ENCODE measurements around the gene EMX1.
A peak's percentile ranks its signal among the peaks of the same experiment; 100 is the strongest.

Gene EMX1

DNA sequence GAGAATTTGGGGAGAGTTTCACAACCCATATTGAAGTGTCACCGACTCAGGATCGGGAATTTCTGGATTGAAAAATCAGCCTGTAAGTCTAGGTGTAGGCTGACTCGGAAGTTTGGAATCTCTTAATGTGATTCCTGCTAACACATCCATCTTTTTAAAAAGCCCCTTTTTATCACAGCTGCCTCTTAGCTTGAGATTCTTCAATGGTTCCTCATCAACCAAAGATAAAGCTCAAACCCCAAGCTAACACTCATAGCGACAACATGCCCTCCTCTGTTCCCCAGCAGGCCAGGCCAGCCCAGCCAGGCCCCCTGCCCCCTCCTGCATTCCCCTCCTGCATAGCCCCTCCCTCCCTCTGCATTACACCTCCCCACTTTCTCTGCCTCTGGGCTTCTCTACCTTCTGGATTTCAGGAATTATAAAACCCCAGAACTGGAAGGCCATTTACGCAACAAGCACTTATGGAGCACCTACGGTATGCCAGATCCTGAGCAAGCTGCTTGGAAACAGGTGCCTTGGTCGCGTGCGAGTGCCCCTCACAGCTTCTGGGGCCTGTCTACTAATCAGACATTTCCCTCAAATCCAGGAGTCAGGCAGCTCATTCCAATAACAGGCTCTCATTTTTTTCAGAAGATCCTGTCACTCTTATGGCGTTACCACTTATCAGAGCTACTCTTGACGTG is 63.4 kb downstream of the EMX1 start:
- no peak overlapping the region for H2BK5ac ChIP-seq (ENCODE audit: low read length)
- H2AK5ac ChIP-seq (ENCODE audit: low read depth, low read length), result no peak overlapping the region
- no peak overlapping the region for H3K4me3 ChIP-seq (ENCODE audit: low read length in 2 of 2)
- no peak overlapping the region for H2AFZ ChIP-seq (ENCODE audit: low read length)
- H3K4me2 ChIP-seq (ENCODE audit: insufficient read depth, low read length, poor library complexity, severe bottlenecking), result no peak overlapping the region
- H2BK120ac ChIP-seq (ENCODE audit: low read depth, low read length), result no peak overlapping the region
- no peak overlapping the region for H3K4ac ChIP-seq (ENCODE audit: low read length)
- H4K91ac ChIP-seq (ENCODE audit: low read depth, low read length, poor library complexity), result no peak overlapping the region
- H3K4me1 ChIP-seq (ENCODE audit: control insufficient read depth in 2 of 2, insufficient read depth in 1 of 2, low read depth in 1 of 2, low read length in 2 of 2), result peaks cover 0 to 4% of the 10 kb centered on the region in 2 donors
- H2BK12ac ChIP-seq (ENCODE audit: low read length), result no peak overlapping the region
- no CpG with 5 or more reads among the region's 11 CpGs for WGBS, 2 donors (ENCODE audit: extremely low coverage in 2 of 2, insufficient read length in 2 of 2, insufficient replicate concordance in 1 of 2)
- H3K27ac ChIP-seq (replicated peaks; ENCODE audit: low read length), result no peak overlapping the region
- no peak overlapping the region for H3K23ac ChIP-seq (ENCODE audit: low read depth, low read length, poor library complexity)
- H3K9me3 ChIP-seq (replicated peaks in 1 of 2; ENCODE audit: control insufficient read depth in 2 of 2, insufficient read depth in 1 of 2, low read depth in 1 of 2, low read length in 2 of 2), result no peaks in the 10 kb centered on the region
- no peak overlapping the region for H3K14ac ChIP-seq (ENCODE audit: low read length)
- H4K8ac ChIP-seq (ENCODE audit: low read depth, low read length), result no peak overlapping the region
- no peak overlapping the region for H3K18ac ChIP-seq (ENCODE audit: low read length)
- no peaks in the 10 kb centered on the region for H3K36me3 ChIP-seq (replicated peaks in 1 of 2; ENCODE audit: control insufficient read depth in 2 of 2, insufficient read depth in 2 of 2, low read length in 2 of 2)
- no peaks in the 10 kb centered on the region for H3K79me1 ChIP-seq (ENCODE audit: low read depth, low read length)
- DNase-seq (ENCODE audit: low spot score), result no peak
- no peaks in the 10 kb centered on the region for H3K27me3 ChIP-seq (ENCODE audit: control insufficient read depth in 3 of 3, insufficient read depth in 3 of 3, low read depth in 1 of 3, low read length in 3 of 3)
- H2BK15ac ChIP-seq (ENCODE audit: low read length), result no peak overlapping the region
- H3K9ac ChIP-seq (ENCODE audit: low read depth, low read length, poor library complexity), result no peak overlapping the region

DNA sequence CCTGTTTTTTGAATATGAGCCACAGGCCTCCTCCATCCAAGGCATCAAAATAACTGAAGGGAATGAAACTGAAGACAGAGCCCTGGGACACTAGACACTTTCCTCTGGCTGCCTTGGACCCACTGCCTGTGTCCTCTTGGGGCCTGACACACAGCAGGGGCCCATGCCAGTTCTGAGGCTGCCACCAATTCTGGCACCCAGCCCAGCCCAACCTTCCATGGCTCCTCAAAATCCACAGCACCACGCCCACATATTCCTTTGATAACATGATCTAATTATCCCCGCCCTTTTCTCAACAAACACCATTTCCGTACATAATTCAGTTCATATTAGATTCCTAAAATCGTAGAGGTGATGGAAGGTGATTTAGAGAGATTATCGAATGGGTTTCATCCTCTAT is 64.2 kb downstream of the EMX1 start:
- H3K4me2 ChIP-seq (ENCODE audit: insufficient read depth, low read length, poor library complexity, severe bottlenecking), result no peak overlapping the region
- H2BK5ac ChIP-seq (ENCODE audit: low read length), result no peak overlapping the region
- H3K27me3 ChIP-seq (ENCODE audit: control insufficient read depth in 3 of 3, insufficient read depth in 3 of 3, low read depth in 1 of 3, low read length in 3 of 3), result no peaks in the 10 kb centered on the region
- no peak overlapping the region for H3K4ac ChIP-seq (ENCODE audit: low read length)
- H2AK5ac ChIP-seq (ENCODE audit: low read depth, low read length), result no peak overlapping the region
- no peak overlapping the region for H3K18ac ChIP-seq (ENCODE audit: low read length)
- no peak overlapping the region for H3K23ac ChIP-seq (ENCODE audit: low read depth, low read length, poor library complexity)
- H2BK15ac ChIP-seq (ENCODE audit: low read length), result no peak overlapping the region
- H2AFZ ChIP-seq (ENCODE audit: low read length), result no peak overlapping the region
- no peak overlapping the region for H4K91ac ChIP-seq (ENCODE audit: low read depth, low read length, poor library complexity)
- H3K79me1 ChIP-seq (ENCODE audit: low read depth, low read length), result no peaks in the 10 kb centered on the region
- 100% methylated on average over 3 of the region's 5 CpGs; no CpG with 5 or more reads in 1 of the 2 donors for WGBS, 2 donors (ENCODE audit: extremely low coverage in 2 of 2, insufficient read length in 2 of 2, insufficient replicate concordance in 1 of 2)
- no peak overlapping the region for H4K8ac ChIP-seq (ENCODE audit: low read depth, low read length)
- no peaks in the 10 kb centered on the region for H3K9me3 ChIP-seq (replicated peaks in 1 of 2; ENCODE audit: control insufficient read depth in 2 of 2, insufficient read depth in 1 of 2, low read depth in 1 of 2, low read length in 2 of 2)
- no peak overlapping the region for H3K27ac ChIP-seq (replicated peaks; ENCODE audit: low read length)
- H3K36me3 ChIP-seq (replicated peaks in 1 of 2; ENCODE audit: control insufficient read depth in 2 of 2, insufficient read depth in 2 of 2, low read length in 2 of 2), result peaks cover 0 to 3% of the 10 kb centered on the region in 2 donors
- H3K4me3 ChIP-seq (ENCODE audit: low read length in 2 of 2), result no peak overlapping the region
- no peak overlapping the region for H2BK120ac ChIP-seq (ENCODE audit: low read depth, low read length)
- no peak overlapping the region for H2BK12ac ChIP-seq (ENCODE audit: low read length)
- H3K9ac ChIP-seq (ENCODE audit: low read depth, low read length, poor library complexity), result no peak overlapping the region
- H3K14ac ChIP-seq (ENCODE audit: low read length), result no peak overlapping the region
- DNase-seq (ENCODE audit: low spot score), result no peak
- H3K4me1 ChIP-seq (ENCODE audit: control insufficient read depth in 2 of 2, insufficient read depth in 1 of 2, low read depth in 1 of 2, low read length in 2 of 2), result peaks cover 0 to 10% of the 10 kb centered on the region in 2 donors

DNA sequence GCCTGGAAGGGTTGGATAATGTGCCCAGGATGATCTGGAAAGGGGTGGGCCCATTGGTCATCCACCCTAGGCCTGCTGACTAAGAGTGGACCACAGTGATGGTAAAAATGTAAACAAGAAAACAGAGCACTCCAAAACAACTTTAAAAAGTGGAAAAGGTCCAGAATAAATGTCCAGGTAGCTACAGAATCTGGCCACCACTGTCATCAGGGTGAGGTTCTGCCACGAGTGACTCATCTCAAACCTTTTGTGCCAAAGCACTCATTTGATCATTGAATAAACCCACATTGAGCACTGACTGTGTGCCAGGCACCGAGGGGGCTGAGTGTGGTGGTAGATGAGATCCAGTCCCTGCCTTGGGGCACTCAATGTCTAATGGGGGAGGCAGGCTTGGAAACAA is 64.9 kb downstream of the EMX1 start:
- H3K9me3 ChIP-seq (replicated peaks in 1 of 2; ENCODE audit: control insufficient read depth in 2 of 2, insufficient read depth in 1 of 2, low read depth in 1 of 2, low read length in 2 of 2), result no peaks in the 10 kb centered on the region
- no peak overlapping the region for H3K14ac ChIP-seq (ENCODE audit: low read length)
- H2BK120ac ChIP-seq (ENCODE audit: low read depth, low read length), result peak overlapping the region; percentile 55
- H2BK15ac ChIP-seq (ENCODE audit: low read length), result no peak overlapping the region
- H3K79me1 ChIP-seq (ENCODE audit: low read depth, low read length), result no peaks in the 10 kb centered on the region
- peak overlapping the region; percentile 58 for H2BK5ac ChIP-seq (ENCODE audit: low read length)
- H3K18ac ChIP-seq (ENCODE audit: low read length), result no peak overlapping the region
- H3K27me3 ChIP-seq (ENCODE audit: control insufficient read depth in 3 of 3, insufficient read depth in 3 of 3, low read depth in 1 of 3, low read length in 3 of 3), result no peaks in the 10 kb centered on the region
- peak overlapping the region; percentile 37 for H2AK5ac ChIP-seq (ENCODE audit: low read depth, low read length)
- no peak overlapping the region for H2BK12ac ChIP-seq (ENCODE audit: low read length)
- H3K23ac ChIP-seq (ENCODE audit: low read depth, low read length, poor library complexity), result no peak overlapping the region
- H3K36me3 ChIP-seq (replicated peaks in 1 of 2; ENCODE audit: control insufficient read depth in 2 of 2, insufficient read depth in 2 of 2, low read length in 2 of 2), result peaks cover 0 to 3% of the 10 kb centered on the region in 2 donors
- H2AFZ ChIP-seq (ENCODE audit: low read length), result no peak overlapping the region
- H3K4ac ChIP-seq (ENCODE audit: low read length), result no peak overlapping the region
- no peak overlapping the region for H3K9ac ChIP-seq (ENCODE audit: low read depth, low read length, poor library complexity)
- no CpG with 5 or more reads among the region's 2 CpGs for WGBS, 2 donors (ENCODE audit: extremely low coverage in 2 of 2, insufficient read length in 2 of 2, insufficient replicate concordance in 1 of 2)
- no peak for DNase-seq (ENCODE audit: low spot score)
- no peak overlapping the region for H4K8ac ChIP-seq (ENCODE audit: low read depth, low read length)
- H3K4me3 ChIP-seq (ENCODE audit: low read length in 2 of 2), result no peak overlapping the region
- H3K4me1 ChIP-seq (ENCODE audit: control insufficient read depth in 2 of 2, insufficient read depth in 1 of 2, low read depth in 1 of 2, low read length in 2 of 2), result peaks cover 0 to 10% of the 10 kb centered on the region in 2 donors
- H4K91ac ChIP-seq (ENCODE audit: low read depth, low read length, poor library complexity), result no peak overlapping the region
- no peak overlapping the region for H3K4me2 ChIP-seq (ENCODE audit: insufficient read depth, low read length, poor library complexity, severe bottlenecking)
- no peak overlapping the region for H3K27ac ChIP-seq (replicated peaks; ENCODE audit: low read length)

DNA sequence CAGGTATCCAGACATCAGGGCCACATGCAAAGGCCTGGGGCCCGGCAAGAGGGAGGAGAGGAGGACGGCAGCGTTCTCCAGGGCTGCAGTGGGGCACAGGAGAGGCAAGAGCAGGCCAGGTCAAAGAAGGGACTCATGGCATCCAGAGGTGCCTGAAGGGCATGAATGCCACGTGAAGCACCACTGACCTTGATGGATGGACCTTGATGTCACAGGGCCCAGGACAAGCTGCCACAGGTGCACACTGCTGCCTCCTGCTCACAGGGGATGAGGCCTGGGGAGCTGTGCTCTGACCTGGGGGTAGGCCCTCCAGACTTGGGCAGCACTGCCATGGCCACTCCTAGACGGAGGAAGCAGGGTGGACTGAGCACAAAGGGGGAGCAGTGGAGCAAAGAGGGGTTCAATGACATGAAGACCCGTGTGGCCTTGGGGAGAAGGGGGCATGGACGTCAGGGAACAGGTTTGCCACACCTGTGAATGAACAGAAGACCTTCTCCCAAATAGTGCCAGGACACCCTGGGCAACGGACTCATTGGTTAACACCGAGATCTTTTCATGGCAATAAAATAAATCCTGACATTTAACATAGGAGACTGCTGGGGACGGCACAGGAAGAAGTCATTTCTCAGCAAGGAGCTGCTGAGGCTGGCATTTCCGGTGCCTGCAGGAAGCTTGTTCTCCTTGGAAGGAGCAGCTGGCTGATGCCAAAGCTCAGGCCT is 65.6 kb downstream of the EMX1 start:
- Histone ChIP-seq H2AK5ac (ENCODE audit: low read depth, low read length) (peak overlapping the region; percentile 82), H3K36me3 (replicated peaks in 1 of 2; ENCODE audit: control insufficient read depth in 2 of 2, insufficient read depth in 2 of 2, low read length in 2 of 2) (peaks cover 0 to 3% of the 10 kb centered on the region in 2 donors)

More for the DNA sequence above, 65.6 kb downstream of the EMX1 start:
- Histone ChIP-seq H3K27ac (replicated peaks; ENCODE audit: low read length) (no peak overlapping the region), H4K91ac (ENCODE audit: low read depth, low read length, poor library complexity) (peak overlapping the region; percentile 66), H3K9ac (ENCODE audit: low read depth, low read length, poor library complexity) (peak overlapping the region; percentile 63), H3K4me3 (ENCODE audit: low read length in 2 of 2) (no peak overlapping the region), H3K14ac (ENCODE audit: low read length) (peak overlapping the region; percentile 15), H3K23ac (ENCODE audit: low read depth, low read length, poor library complexity) (peak overlapping the region; percentile 26), H3K27me3 (ENCODE audit: control insufficient read depth in 3 of 3, insufficient read depth in 3 of 3, low read depth in 1 of 3, low read length in 3 of 3) (no peaks in the 10 kb centered on the region), H2BK120ac (ENCODE audit: low read depth, low read length) (peak overlapping the region; percentile 55), H3K79me1 (ENCODE audit: low read depth, low read length) (no peaks in the 10 kb centered on the region), H3K4ac (ENCODE audit: low read length) (peak overlapping the region; percentile 28), H3K9me3 (replicated peaks in 1 of 2; ENCODE audit: control insufficient read depth in 2 of 2, insufficient read depth in 1 of 2, low read depth in 1 of 2, low read length in 2 of 2) (no peaks in the 10 kb centered on the region), H2AFZ (ENCODE audit: low read length) (no peak overlapping the region), H3K18ac (ENCODE audit: low read length) (peak overlapping the region; percentile 69), H3K4me1 (ENCODE audit: control insufficient read depth in 2 of 2, insufficient read depth in 1 of 2, low read depth in 1 of 2, low read length in 2 of 2) (peaks cover 0 to 10% of the 10 kb centered on the region in 2 donors), H4K8ac (ENCODE audit: low read depth, low read length) (no peak overlapping the region), H2BK15ac (ENCODE audit: low read length) (peak overlapping the region; percentile 83), H3K4me2 (ENCODE audit: insufficient read depth, low read length, poor library complexity, severe bottlenecking) (no peak overlapping the region), H2BK5ac (ENCODE audit: low read length) (peak overlapping the region; percentile 58), H2BK12ac (ENCODE audit: low read length) (peak overlapping the region; percentile 85)
- no peak for DNase-seq (ENCODE audit: low spot score)
- no CpG with 5 or more reads among the region's 11 CpGs for WGBS, 2 donors (ENCODE audit: extremely low coverage in 2 of 2, insufficient read length in 2 of 2, insufficient replicate concordance in 1 of 2)
